PC-3 (cell line): ENCODE results near the gene MALRD1.

Experiments used
- EZH2 ChIP-seq: fragments of 300-600 bp; sonication (generic); IDR thresholded peaks from one replicate; pipeline ENCODE4 v1.6.1; 2017; ENCODE audit warnings: antibody characterized with exemption, mild to moderate bottlenecking, low read length; ENCODE audit not compliant: unreplicated experiment
- TF ChIP-seq, protein P1 (sequence below): fragments of 300-600 bp; sonication (generic); conservative IDR thresholded peaks from 2 replicates; pipeline ENCODE4 v1.5.1; 2017; ENCODE audit warnings: antibody characterized with exemption, low read depth, mild to moderate bottlenecking, low read length

DNA sequence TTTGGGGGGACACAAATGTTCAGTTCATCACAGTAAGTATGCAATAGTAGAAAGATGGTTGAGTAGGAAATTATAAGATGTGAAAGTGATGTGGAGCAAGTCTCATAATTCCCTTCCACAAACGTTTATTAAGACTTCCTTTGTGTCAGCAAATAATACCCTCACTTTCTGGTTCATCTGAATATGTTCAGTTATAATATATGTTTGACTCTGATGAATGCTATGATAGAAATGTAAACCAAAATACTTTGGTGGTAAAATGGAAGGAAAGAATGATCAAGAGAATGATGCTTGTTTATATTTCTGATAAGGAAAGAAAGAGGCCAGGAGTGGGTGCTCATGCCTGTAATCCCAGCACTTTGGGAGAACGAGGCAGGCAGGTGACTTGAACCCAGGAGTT lies 655.9 kb downstream of the MALRD1 start:
- TF ChIP-seq, protein P1, sequence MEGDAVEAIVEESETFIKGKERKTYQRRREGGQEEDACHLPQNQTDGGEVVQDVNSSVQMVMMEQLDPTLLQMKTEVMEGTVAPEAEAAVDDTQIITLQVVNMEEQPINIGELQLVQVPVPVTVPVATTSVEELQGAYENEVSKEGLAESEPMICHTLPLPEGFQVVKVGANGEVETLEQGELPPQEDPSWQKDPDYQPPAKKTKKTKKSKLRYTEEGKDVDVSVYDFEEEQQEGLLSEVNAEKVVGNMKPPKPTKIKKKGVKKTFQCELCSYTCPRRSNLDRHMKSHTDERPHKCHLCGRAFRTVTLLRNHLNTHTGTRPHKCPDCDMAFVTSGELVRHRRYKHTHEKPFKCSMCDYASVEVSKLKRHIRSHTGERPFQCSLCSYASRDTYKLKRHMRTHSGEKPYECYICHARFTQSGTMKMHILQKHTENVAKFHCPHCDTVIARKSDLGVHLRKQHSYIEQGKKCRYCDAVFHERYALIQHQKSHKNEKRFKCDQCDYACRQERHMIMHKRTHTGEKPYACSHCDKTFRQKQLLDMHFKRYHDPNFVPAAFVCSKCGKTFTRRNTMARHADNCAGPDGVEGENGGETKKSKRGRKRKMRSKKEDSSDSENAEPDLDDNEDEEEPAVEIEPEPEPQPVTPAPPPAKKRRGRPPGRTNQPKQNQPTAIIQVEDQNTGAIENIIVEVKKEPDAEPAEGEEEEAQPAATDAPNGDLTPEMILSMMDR: no peak
- no peak for TF ChIP-seq EZH2
